Esophagus squamous epithelium (tissue), 4 donors: ENCODE measurements around the gene ZCCHC24.

Source experiments
- CTCF ChIP-seq, 6 experiments: fragments of 450-650 bp in 4 of 6; fragments of 200-600 bp in 2 of 6; sonication (generic) in 2 of 6; IDR thresholded peaks; one replicate each; pipeline ENCODE4 v1.5.1; 2016 to 2019; ENCODE audit warnings: antibody characterized with exemption in 6 of 6, mild to moderate bottlenecking in 4 of 6, moderate library complexity in 4 of 6
- POLR2A ChIP-seq, 4 donors: fragments of 450-650 bp; IDR thresholded peaks; one replicate each; pipeline ENCODE4 v1.6.1; 2017; ENCODE audit warnings: antibody characterized with exemption in 4 of 4, mild to moderate bottlenecking in 4 of 4, moderate library complexity in 3 of 4

GRCh38 chr10:79405995-79406515 lies 39.4 kb downstream of the ZCCHC24 start:
- TF ChIP-seq CTCF (IDR thresholded peaks at IDR 0.05) (no peak), POLR2A (IDR thresholded peaks at IDR 0.05) (no peak)
